NCI-H345 treated with DMSO at 0.1 percent for 48 hours (cell line): ENCODE measurements around the gene GPR18.
"Not testable (repeated sequence)": the region's sequence is repeated elsewhere in the genome, so short reads cannot be mapped to it uniquely, and the experiment has no call there.

Experiments used
- DNase-seq: peaks from one replicate; lab custom pipeline; 2025; ENCODE audit not compliant: unreplicated experiment; lab: John Stamatoyannopoulos, UW

Gene GPR18

GRCh38 chr13:99231721-99232120, 26.5 kb downstream of the GPR18 start:
- no peak for DNase-seq

GRCh38 chr13:99230991-99231390, 27.2 kb downstream of the GPR18 start:
- DNase-seq, result no peak

- DNase-seq, result not testable (repeated sequence)
These were observed 27.6 kb downstream of the GPR18 start for GRCh38 chr13:99230588-99230987.

- no peak for DNase-seq
These were observed 29.2 kb downstream of the GPR18 start for GRCh38 chr13:99228737-99229691.

GRCh38 chr13:99227909-99228688, 30.1 kb downstream of the GPR18 start:
- no peak for DNase-seq

GRCh38 chr13:99227331-99227900, 30.8 kb downstream of the GPR18 start:
- no peak for DNase-seq

GRCh38 chr13:99226513-99226912, 31.7 kb downstream of the GPR18 start:
- no peak for DNase-seq

GRCh38 chr13:99225078-99225477, 33.1 kb downstream of the GPR18 start:
- no peak for DNase-seq

GRCh38 chr13:99224021-99224420, 34.2 kb downstream of the GPR18 start:
- DNase-seq, result no peak

GRCh38 chr13:99223587-99223986, 34.6 kb downstream of the GPR18 start:
- DNase-seq, result no peak

- no peak for DNase-seq
These were observed 36.5 kb downstream of the GPR18 start for GRCh38 chr13:99221567-99222239.

- DNase-seq, result no peak
These were observed 37.8 kb downstream of the GPR18 start for GRCh38 chr13:99220199-99220935.

- DNase-seq, result no peak
These were observed 39.2 kb downstream of the GPR18 start for GRCh38 chr13:99218969-99219368.

- no peak for DNase-seq
These were observed 39.6 kb downstream of the GPR18 start for GRCh38 chr13:99218545-99218944.

GRCh38 chr13:99218126-99218525, 40.1 kb downstream of the GPR18 start:
- no peak for DNase-seq

- no peak for DNase-seq
These were observed 40.6 kb downstream of the GPR18 start for GRCh38 chr13:99217461-99218110.

GRCh38 chr13:99215184-99215830, 42.9 kb downstream of the GPR18 start:
- DNase-seq, result no peak

- DNase-seq, result no peak
These were observed 43.4 kb downstream of the GPR18 start for GRCh38 chr13:99214731-99215130.

- DNase-seq, result no peak
These were observed 43.9 kb downstream of the GPR18 start for GRCh38 chr13:99214232-99214631.
